SH-SY5Y (cell line): ENCODE measurements around the gene CREB3.

ENCODE experiments used
- GATA2 ChIP-seq: IDR thresholded peaks from 2 replicates; pipeline ENCODE4 v1.6.1; 2011; ENCODE audit warnings: mild to moderate bottlenecking, low read depth, low read length
- GATA3 ChIP-seq: IDR thresholded peaks from 2 replicates; pipeline ENCODE4 v1.6.1; 2011; ENCODE audit warnings: low read depth, mild to moderate bottlenecking, low read length, moderate library complexity

Gene CREB3

GRCh38 chr9:35691757-35692301 is 40.6 kb upstream of the CREB3 start:
- no peak for TF ChIP-seq GATA3

- TF ChIP-seq GATA3, result no peak
- no peak for TF ChIP-seq GATA2
These were observed 36.5 kb upstream of the CREB3 start for GRCh38 chr9:35695943-35696401.

GRCh38 chr9:35696520-35697215 is 35.8 kb upstream of the CREB3 start:
- no peak for TF ChIP-seq GATA3
- TF ChIP-seq GATA2, result no peak

- TF ChIP-seq GATA2, result no peak
- no peak for TF ChIP-seq GATA3
These were observed 35.0 kb upstream of the CREB3 start for GRCh38 chr9:35697486-35697885.

- TF ChIP-seq GATA2, result no peak
These were observed 34.2 kb upstream of the CREB3 start for GRCh38 chr9:35698231-35698630.

GRCh38 chr9:35700031-35700430 is 32.4 kb upstream of the CREB3 start:
- no peak for TF ChIP-seq GATA3
- TF ChIP-seq GATA2, result no peak

GRCh38 chr9:35700942-35701341 is 31.5 kb upstream of the CREB3 start:
- TF ChIP-seq GATA2, result no peak

GRCh38 chr9:35702696-35703095 is 29.8 kb upstream of the CREB3 start:
- TF ChIP-seq GATA3, result no peak
- TF ChIP-seq GATA2, result no peak

GRCh38 chr9:35703906-35704672 is 28.4 kb upstream of the CREB3 start:
- TF ChIP-seq GATA3 (no peak), GATA2 (no peak)

- TF ChIP-seq GATA2 (no peak), GATA3 (no peak)
These were observed 27.1 kb upstream of the CREB3 start for GRCh38 chr9:35705372-35705771.

GRCh38 chr9:35705836-35706430 is 26.5 kb upstream of the CREB3 start:
- no peak for TF ChIP-seq GATA2

- no peak for TF ChIP-seq GATA2
- no peak for TF ChIP-seq GATA3
These were observed 25.5 kb upstream of the CREB3 start for GRCh38 chr9:35706951-35707350.

GRCh38 chr9:35708146-35708545 is 24.3 kb upstream of the CREB3 start:
- no peak for TF ChIP-seq GATA3
- TF ChIP-seq GATA2, result no peak

- TF ChIP-seq GATA2 (no peak), GATA3 (no peak)
These were observed 21.5 kb upstream of the CREB3 start for GRCh38 chr9:35710818-35711500.
